ENCODE data around the gene CMTM6.
"Not testable (repeated sequence)": the region's sequence is repeated elsewhere in the genome, so short reads cannot be mapped to it uniquely, and the experiment has no call there.

DNA sequence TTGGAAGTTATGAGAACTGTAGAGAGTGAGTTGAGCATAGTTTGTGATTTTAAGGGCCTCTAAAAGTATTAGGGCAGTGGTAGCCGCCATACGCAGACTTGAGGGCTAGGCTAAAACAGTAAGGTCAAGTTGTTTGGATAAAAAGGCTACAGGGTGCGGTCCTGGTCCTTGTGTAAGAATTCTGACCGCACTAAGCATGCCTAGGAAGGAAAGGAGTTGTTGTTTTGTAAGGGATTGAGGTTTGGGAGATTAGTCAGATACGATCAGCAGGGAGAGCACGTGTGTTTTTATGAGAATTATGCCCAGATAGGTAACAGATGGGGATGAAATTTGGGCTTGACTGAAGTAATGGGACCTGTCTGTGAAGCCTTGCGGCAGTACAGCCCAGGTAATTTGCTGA is 39.2 kb downstream of the CMTM6 start:
- TF ChIP-seq CTCF, POLR2A (IDR thresholded peaks at IDR 0.05): not testable (repeated sequence)

Measured in heart left ventricle (tissue), 13 donors.